Left colon (tissue), 2 donors: ENCODE data around the gene FABP3. TPM values are rescaled to one million over a fixed set of nuclear protein-coding genes. Genes with fewer than 3 reads are reported as not detected.

ENCODE experiments used
- ATAC-seq: fragments of 200-7000 bp; cut with Tn5 transposase; one replicate; pipeline ENCODE4 v1.9.1; 2020; ENCODE audit warnings: mild to moderate bottlenecking, moderate library complexity
- DNase-seq, 2 donors: peaks; one replicate each; pipeline ENCODE4 v3.0.0-alpha.2; 2020
- intact Hi-C, 2 donors: fragments of 100-400 bp; cut with DNase I in 1 of 2; cut with micrococcal nuclease in 1 of 2; formaldehyde crosslinking; loops; one replicate each; pipeline versions ENCODE4 v1.11.2 to v1.14.0; 2022; cut with DNase I, micrococcal nuclease
- long read RNA-seq: library from polyadenylated mRNA; unstranded; transcript quantifications from one replicate; pipeline ENCODE4 v2.0.0, GENCODE V29; 2021
- total RNA-seq, 2 donors: library from RNA; stranded (reverse); fragmentation: NEBNext Ultra II Directional; extraction: Animal tissue kit (Norgen Biotek cat#: 25700); gene quantifications; one replicate each; pipeline ENCODE4 v1.2.1, GENCODE V29; 2021
- donor health status: DM: no; HTN: no; CAD: no.
- donor health status: DM: yes; HTN: yes; CAD: no.

Gene FABP3
- 1 to 10 TPM; 1.9 to 4.8 TPM for total RNA-seq
- long read RNA-seq, partial matches to known transcripts, result 0 of 2 reads
- long read RNA-seq, other reads (novel, unspliced or antisense), result 1 of 2 reads

DNA sequence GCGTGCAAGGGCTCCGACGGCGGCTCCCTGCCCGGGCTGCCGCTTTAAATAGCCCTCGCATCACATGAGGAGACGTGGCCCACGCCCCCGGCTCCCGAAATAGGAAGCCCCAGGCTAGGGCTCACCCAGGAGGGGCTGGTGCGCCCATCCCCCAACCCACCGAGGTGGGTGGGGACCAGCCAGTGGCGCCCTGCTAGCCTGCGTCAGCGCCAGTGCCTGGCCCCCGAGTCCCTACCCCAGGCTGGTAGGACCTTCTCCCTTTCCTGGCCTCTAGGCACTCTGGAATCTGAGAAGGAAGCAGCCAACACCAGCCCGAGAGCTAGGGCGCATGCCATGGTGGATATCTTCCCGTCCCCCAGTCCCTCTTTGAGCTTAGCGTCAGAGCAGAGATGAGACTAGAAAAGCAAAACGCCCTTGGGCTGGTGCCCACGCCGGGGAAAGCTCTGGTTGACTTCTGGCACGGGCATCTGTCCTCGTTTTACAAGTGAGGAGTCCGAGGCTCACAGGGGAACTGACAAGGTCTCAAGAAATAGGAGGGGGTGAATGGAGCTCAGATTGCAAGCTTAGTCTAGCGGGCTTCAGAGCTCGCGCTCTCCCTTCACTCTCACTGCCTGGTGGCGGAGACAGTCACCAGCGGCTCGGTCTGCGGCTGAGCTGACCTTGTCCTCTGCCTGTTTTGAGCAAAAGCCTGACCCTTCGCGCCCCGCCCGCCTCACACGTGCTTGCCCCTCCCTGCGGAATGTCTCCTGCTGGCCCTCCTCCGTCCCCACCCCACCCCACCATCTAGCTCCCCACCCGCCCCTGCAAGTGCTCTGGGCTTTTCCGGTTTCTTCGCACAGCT is at the start of gene FABP3:
FABP3 (minus strand) TSS at position 21 of the 841 bp plus-strand sequence. CDS start 62 bp downstream, outside the sequence.
- intact Hi-C loops, result no loop called here
- DNase-seq (peak; percentile 88 to 92), ATAC-seq (peak; percentile 77)

GRCh38 chr1:31421371-31422040 is 48.6 kb upstream of the FABP3 start:
- intact Hi-C loops, result no loop called here
- ATAC-seq (no peak), DNase-seq (no peak)

GRCh38 chr1:31420716-31421115 is 47.8 kb upstream of the FABP3 start:
- intact Hi-C loops, result no loop called here
- no peak for ATAC-seq
- DNase-seq, result no peak

DNA sequence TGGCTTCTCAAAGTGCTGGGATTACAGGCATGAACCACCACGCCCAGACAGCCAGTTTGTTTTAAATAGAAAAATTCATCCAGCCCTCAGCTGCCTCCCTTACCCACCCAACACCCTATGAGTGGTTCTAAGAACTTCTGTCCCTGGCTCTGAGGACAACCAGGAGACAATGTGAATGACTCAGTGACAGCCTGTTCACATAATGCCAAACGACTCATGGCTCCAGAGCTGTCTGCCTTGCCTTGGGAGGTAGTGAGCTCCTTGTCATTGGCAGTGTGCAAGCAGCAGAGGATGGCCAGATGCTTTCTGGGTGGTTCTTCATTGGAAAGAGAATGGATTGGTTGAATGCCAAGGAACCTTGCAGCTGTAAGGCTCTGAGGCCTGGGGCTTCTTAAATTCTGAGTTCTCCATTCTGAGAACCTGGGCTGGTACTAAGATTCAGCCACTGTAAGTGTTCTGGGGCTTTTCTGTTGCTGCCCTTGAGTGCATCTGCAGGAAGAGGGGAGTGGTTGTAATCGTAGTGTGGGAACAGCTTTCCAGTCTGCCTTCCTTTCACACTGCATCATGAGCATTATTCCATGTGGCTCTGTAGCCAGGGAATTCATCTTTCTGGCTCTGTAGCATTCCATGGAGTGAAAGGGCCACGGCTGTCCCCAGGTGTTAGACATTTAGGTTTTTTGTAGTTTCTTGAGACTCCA is 45.9 kb upstream of the FABP3 start:
- DNase-seq (no peak), ATAC-seq (no peak)
- intact Hi-C loops, result no loop called here

GRCh38 chr1:31417148-31417547 is 44.3 kb upstream of the FABP3 start:
- DNase-seq, result no peak
- intact Hi-C loops, result no loop called here
- no peak for ATAC-seq

DNA sequence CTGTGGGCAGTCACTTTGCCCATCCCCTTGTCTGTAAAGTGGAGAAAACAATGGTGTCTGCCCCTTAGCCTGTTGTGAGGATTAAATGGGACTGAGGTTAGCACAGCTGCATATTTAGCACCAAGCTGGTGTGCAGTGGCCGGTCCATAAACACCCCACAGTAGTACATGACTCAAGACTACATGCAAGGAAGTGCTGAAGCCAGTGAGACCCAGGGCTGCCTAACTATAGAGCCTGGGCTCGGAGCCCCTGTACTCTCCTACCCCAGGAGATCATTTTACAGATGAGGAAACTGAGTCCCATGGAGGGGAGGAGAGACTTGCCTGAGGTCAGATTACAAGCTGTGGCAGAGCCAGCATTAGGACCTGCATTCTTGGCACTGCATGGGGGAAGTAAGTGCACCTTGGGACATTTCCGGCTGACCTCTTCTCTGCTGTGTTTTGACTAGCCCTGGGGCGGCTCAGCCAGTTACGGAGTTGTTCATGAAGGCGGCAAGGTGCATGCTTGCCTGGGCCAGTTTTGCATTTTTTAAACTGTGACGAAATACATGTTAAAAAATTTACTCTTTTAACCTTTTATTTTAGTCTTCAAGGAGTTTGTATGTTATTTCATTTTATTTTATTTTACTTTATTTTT is 43.3 kb upstream of the FABP3 start:
- intact Hi-C loops, result no loop called here
- peak; percentile 42 for ATAC-seq
- peak; percentile 41 to 54 for DNase-seq

DNA sequence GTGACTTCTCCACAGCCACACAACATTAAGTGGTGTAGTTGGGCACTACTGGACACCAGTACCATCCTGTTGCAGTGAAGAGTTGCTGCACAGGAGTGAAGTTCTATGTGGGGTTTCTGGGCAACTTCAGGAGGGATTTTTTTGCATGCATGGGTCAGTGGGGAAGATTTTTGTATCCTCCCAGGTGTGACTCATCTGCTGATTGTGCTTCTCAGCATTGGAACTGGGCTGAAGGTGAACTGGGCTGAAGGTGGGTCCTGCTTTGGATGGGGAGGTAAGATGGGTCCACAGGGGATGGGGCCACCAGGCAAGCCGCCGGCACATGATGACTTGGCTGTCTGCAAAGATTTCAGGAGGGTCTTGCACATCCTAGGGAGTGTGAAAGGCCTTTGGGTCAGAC is 42.8 kb upstream of the FABP3 start:
- ATAC-seq (no peak), DNase-seq (no peak)
- intact Hi-C loops, result no loop called here

- intact Hi-C loops, result no loop called here
- DNase-seq (no peak), ATAC-seq (no peak)
Observed at GRCh38 chr1:31414980-31415370, 42.1 kb upstream of the FABP3 start.

- intact Hi-C loops, result no loop called here
- ATAC-seq (peak; percentile 82), DNase-seq (peak; percentile 88 to 94)
Observed at GRCh38 chr1:31413405-31414001, 40.6 kb upstream of the FABP3 start.

GRCh38 chr1:31412732-31413404 is 40.0 kb upstream of the FABP3 start, which contains the start of gene SERINC2:
SERINC2 (plus strand) TSS chr1:31413213; CDS start chr1:31413266, 53 bp downstream.
- peak in 1 of 2 donors; percentile 66 for DNase-seq
- intact Hi-C loops, result no loop called here

DNA sequence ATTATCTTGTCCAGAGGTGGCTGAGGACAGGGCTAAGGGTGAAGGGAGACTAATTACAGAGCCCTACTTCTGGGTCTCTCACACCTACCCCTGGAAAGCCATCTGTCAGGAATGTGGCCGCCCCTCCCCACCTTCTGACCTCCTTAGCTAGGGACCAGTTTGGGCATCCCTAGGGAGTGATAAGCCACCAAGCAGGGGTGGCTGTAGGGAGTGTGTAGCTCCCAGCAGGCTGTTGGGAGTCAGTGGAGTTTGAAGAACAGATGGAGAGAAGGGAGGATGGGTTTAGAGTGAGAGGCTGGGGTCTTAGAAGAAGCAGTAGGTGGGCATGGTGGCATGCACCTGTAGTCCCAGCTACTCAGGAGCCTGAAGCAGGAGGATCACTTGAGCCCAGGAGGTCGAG is 39.3 kb upstream of the FABP3 start:
- ATAC-seq (no peak), DNase-seq (no peak)
- intact Hi-C loops, result no loop called here

More at GRCh38 chr1:31412732-31413404, 40.0 kb upstream of the FABP3 start, which contains the start of gene SERINC2:
- peak; percentile 76 for ATAC-seq

GRCh38 chr1:31410871-31411270 is 38.0 kb upstream of the FABP3 start:
- ATAC-seq (no peak), DNase-seq (no peak)
- intact Hi-C loops, result no loop called here

- intact Hi-C loops, result no loop called here
- DNase-seq, result no peak
- ATAC-seq, result no peak
Observed at GRCh38 chr1:31409946-31410858, 37.3 kb upstream of the FABP3 start.

DNA sequence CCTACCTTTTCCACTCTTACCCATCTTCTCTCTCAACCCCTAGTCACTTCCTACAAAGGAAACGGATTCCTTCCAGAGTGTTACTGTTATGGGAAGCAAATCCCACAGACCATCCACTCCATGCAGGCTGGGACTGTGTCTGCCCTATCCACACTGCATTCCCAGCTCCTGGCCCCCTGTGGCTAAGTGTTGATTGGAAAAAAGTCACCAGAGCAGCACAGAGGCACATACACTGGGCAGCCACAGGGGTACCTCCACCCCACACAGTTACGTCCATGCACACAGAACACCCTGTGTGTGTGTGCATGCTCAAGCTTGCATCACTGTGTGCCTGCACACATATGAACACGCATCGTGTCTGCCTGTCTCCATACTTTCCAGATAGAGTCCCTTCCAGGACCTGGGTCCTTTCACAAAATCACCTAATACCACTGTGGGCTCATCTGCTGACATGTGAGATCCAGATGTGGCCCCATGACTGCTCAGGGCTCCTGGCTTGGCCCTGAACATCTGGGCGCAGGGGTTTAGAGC is 36.0 kb upstream of the FABP3 start:
- no peak for ATAC-seq
- no peak for DNase-seq
- intact Hi-C loops, result no loop called here

- intact Hi-C loops, result no loop called here
- DNase-seq (no peak), ATAC-seq (no peak)
Observed at GRCh38 chr1:31407029-31407626, 34.3 kb upstream of the FABP3 start.

DNA sequence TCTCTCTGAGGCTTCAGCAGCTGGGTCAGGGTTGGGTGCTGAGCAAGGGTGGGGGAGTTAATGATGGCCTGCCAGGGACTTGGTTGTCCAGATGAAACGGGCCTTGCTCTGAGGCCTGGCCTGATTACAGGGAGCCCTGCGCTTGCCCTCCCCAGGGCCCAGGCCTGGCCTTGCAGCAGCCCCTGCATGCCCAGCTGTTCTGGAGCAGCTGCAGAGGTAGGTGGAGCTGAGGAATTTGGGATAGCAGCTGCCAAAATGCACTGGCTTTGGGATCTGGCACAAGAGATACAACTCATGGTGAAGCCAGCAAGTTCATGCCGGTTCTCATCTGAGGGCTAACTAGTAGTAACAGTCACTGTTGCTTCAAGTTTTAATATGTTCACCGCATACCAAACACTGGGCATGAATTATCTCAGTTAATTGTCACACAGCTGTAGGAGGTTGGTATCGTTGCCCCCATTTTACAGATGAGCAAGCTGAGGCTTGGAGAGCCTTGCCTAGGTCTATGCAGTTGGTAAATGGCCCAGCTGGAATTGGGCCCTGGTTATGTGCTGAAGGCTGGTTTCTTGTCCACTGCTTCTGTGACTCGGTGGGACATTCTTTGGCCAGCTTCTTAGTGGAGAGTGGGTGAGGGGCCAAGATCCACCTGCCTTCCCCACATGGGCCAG is 32.8 kb upstream of the FABP3 start:
- intact Hi-C loops, result no loop called here
- ATAC-seq, result no peak

More for the DNA sequence above, 32.8 kb upstream of the FABP3 start:
- no peak for DNase-seq
